Glutamatergic neuron (in vitro differentiated cells): Measurements from ENCODE around the gene B4GALT2. TPM values are rescaled to one million over a fixed set of nuclear protein-coding genes. Genes with fewer than 3 reads are reported as not detected.

Experiments used
- DNase-seq: peaks from one replicate; pipeline ENCODE4 v3.0.0; 2022
- H3K27ac Mint-ChIP-seq: one replicate; pipeline ENCODE4 v1.8.0; 2020; ENCODE audit warnings: mild to moderate bottlenecking, mixed read lengths, inconsistent platforms; ENCODE audit not compliant: unreplicated experiment
- H3K27me3 Mint-ChIP-seq: one replicate; pipeline ENCODE4 v1.8.0; 2020; ENCODE audit warnings: mild to moderate bottlenecking, moderate library complexity, mixed read lengths, inconsistent platforms; ENCODE audit not compliant: unreplicated experiment
- H3K36me3 Mint-ChIP-seq: one replicate; pipeline ENCODE4 v1.8.0; 2020; ENCODE audit warnings: mild to moderate bottlenecking, mixed read lengths, inconsistent platforms; ENCODE audit not compliant: unreplicated experiment
- H3K4me1 Mint-ChIP-seq: one replicate; pipeline ENCODE4 v1.8.0; 2020; ENCODE audit warnings: mild to moderate bottlenecking, low read depth, mixed read lengths, inconsistent platforms; ENCODE audit not compliant: unreplicated experiment
- H3K4me3 Mint-ChIP-seq: one replicate; pipeline ENCODE4 v1.8.0; 2020; ENCODE audit warnings: mild to moderate bottlenecking, mixed read lengths, inconsistent platforms; ENCODE audit not compliant: unreplicated experiment
- H3K9me3 Mint-ChIP-seq: one replicate; pipeline ENCODE4 v1.8.0; 2020; ENCODE audit warnings: mild to moderate bottlenecking, moderate library complexity, mixed read lengths, inconsistent platforms; ENCODE audit not compliant: unreplicated experiment
- CTCF ChIP-seq: fragments of 200-600 bp; sonication (generic); IDR thresholded peaks from one replicate; pipeline ENCODE4 v1.5.0; 2021; ENCODE audit not compliant: partially characterized antibody, unreplicated experiment
- total RNA-seq: library from RNA; stranded (reverse); fragmentation: NEBNext Ultra II Directional; extraction: Animal tissue kit (Norgen Biotek cat#: 25700); gene quantifications from one replicate; pipeline ENCODE4 v1.2.1, GENCODE V29; 2021; ENCODE audit not compliant: unreplicated experiment

Gene B4GALT2
- total RNA-seq, 1 donor from 2014 or later, result 45.7 TPM

DNA sequence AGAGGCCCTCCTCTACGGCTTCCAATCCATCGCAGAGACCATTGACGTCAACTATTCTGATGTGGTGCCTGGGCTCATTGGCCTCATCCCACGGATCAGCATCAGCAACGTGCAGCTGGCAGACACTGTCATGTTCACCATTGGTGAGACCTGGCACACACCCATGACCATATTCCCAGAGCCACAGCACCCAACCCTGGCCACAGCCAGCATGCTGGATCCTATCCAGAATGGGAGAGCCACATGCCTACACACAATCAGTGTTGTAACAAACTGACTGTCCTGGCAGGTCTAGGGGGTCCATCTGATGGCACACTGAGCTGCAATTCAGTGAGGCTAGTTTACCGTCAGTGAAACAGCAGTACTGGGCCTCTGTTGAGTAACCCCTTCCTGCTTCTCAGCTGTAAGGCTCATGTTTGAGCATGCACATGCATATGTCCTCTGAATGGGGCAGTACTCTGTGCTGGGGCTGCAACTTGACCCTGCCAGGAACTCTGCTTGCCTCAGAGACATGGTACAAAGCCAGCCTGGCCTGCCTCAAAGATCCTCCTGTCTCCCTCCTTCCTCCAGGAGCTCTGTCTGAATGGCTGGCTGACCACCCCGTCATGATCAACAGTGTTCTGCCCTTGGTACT lies 21.5 kb upstream of the B4GALT2 start:
- Mint-ChIP-seq H3K27ac (no peak overlapping the region), H3K9me3 (peaks cover 2% of the 10 kb centered on the region), H3K36me3 (no peaks in the 10 kb centered on the region), H3K27me3 (peaks cover 1% of the 10 kb centered on the region), H3K4me1 (no peaks in the 10 kb centered on the region), H3K4me3 (no peak overlapping the region)
- no peak for TF ChIP-seq CTCF
- DNase-seq, result no peak

GRCh38 chr1:43958351-43959255 lies 20.4 kb upstream of the B4GALT2 start:
- no peak overlapping the region for H3K27ac Mint-ChIP-seq
- H3K4me3 Mint-ChIP-seq, result no peak overlapping the region
- H3K9me3 Mint-ChIP-seq, result peaks cover 2% of the 10 kb centered on the region
- H3K4me1 Mint-ChIP-seq, result no peaks in the 10 kb centered on the region
- H3K27me3 Mint-ChIP-seq, result peaks cover 1% of the 10 kb centered on the region
- no peak for TF ChIP-seq CTCF
- DNase-seq, result no peak
- no peaks in the 10 kb centered on the region for H3K36me3 Mint-ChIP-seq

GRCh38 chr1:43960798-43961197 lies 18.2 kb upstream of the B4GALT2 start:
- Mint-ChIP-seq H3K36me3 (no peaks in the 10 kb centered on the region), H3K9me3 (peaks cover 2% of the 10 kb centered on the region), H3K27ac (no peak overlapping the region), H3K4me3 (no peak overlapping the region), H3K4me1 (no peaks in the 10 kb centered on the region), H3K27me3 (peaks cover 1% of the 10 kb centered on the region)
- no peak for TF ChIP-seq CTCF
- no peak for DNase-seq

GRCh38 chr1:43961692-43962091 lies 17.3 kb upstream of the B4GALT2 start:
- Mint-ChIP-seq H3K4me3 (no peak overlapping the region), H3K4me1 (no peaks in the 10 kb centered on the region), H3K36me3 (no peaks in the 10 kb centered on the region), H3K27me3 (peaks cover 1% of the 10 kb centered on the region), H3K27ac (no peak overlapping the region), H3K9me3 (peaks cover 2% of the 10 kb centered on the region)
- no peak for TF ChIP-seq CTCF
- no peak for DNase-seq

DNA sequence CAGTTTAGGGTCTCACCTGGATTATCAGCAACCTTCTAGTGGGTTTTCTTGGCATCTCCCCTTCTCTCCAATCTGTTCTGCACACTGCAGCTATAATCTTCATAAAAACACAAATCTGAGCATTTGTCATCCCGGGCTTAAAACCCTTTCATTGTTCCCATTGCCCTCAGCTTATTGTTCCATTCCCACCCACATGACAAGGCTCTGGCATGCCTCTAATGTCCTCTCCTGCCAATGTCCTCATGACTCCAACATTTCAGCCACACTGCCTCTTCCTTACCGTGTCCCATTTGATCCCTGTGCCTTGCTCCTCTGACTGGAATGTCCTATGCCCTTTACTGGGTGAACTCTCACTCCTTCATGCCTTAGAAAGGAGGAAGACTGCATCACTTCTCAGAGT lies 16.7 kb upstream of the B4GALT2 start:
- H3K9me3 Mint-ChIP-seq, result peaks cover 3% of the 10 kb centered on the region
- no peaks in the 10 kb centered on the region for H3K4me1 Mint-ChIP-seq
- peaks cover under 1% of the 10 kb centered on the region for H3K27me3 Mint-ChIP-seq
- no peak for TF ChIP-seq CTCF
- no peak overlapping the region for H3K4me3 Mint-ChIP-seq
- DNase-seq, result no peak
- H3K36me3 Mint-ChIP-seq, result no peaks in the 10 kb centered on the region
- H3K27ac Mint-ChIP-seq, result no peak overlapping the region
